ENCODE data around the gene HOXA3. TPM values are rescaled to one million over a fixed set of nuclear protein-coding genes. Genes with fewer than 3 reads are reported as not detected.

Gene HOXA3
- total and polyA plus RNA-seq, 7 donors: 3.9 to 20.8 (median 10.3) TPM

DNA sequence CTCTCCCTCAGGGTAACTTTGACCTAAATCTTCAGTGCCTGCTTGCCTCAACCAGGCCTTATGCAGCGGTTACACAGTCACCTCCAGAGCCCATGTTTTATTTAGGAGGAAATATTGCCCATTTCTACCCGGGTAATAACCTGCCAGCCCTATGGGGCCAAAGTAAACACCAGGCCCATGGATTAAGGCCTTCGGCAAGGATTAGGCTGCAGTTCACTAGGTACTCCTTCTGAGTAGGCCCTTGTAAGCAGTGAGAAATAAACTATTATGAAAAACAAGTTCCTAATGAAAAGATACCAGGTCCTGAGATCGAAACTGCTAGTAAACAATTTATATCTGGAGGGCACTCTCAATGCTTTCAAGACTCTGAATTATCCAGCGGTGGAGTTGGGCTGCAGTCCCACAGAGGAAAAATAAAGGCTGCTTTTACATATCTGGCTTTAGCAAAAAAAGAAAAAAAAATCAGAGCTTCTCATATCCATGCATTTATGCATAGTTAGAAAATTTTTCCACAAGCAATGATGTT lies 25.5 kb upstream of the HOXA3 start:
- no peaks in the 10 kb centered on the region for H3K36me3 ChIP-seq
- H3K27me3 ChIP-seq: peaks cover 0 to 3% (median 0%) of the 10 kb centered on the region in 3 donors
- no peak for DNase-seq
- intact Hi-C loops (cut with DNase I): no loop called here
- H3K4me1 ChIP-seq: peaks cover 0 to 61% (median 45%) of the 10 kb centered on the region in 4 donors
- H3K9me3 ChIP-seq: no peaks in the 10 kb centered on the region
- TF ChIP-seq EP300 (IDR thresholded peaks at IDR 0.05) (no peak), POLR2AphosphoS5 (IDR thresholded peaks at IDR 0.05) (no peak), POLR2A (IDR thresholded peaks at IDR 0.05) (no peak)
- TF ChIP-seq, protein P1, sequence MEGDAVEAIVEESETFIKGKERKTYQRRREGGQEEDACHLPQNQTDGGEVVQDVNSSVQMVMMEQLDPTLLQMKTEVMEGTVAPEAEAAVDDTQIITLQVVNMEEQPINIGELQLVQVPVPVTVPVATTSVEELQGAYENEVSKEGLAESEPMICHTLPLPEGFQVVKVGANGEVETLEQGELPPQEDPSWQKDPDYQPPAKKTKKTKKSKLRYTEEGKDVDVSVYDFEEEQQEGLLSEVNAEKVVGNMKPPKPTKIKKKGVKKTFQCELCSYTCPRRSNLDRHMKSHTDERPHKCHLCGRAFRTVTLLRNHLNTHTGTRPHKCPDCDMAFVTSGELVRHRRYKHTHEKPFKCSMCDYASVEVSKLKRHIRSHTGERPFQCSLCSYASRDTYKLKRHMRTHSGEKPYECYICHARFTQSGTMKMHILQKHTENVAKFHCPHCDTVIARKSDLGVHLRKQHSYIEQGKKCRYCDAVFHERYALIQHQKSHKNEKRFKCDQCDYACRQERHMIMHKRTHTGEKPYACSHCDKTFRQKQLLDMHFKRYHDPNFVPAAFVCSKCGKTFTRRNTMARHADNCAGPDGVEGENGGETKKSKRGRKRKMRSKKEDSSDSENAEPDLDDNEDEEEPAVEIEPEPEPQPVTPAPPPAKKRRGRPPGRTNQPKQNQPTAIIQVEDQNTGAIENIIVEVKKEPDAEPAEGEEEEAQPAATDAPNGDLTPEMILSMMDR (IDR thresholded peaks at IDR 0.05): no peak
- peak overlapping the region; percentile 48 to 85 (median 82) for H3K4me3 ChIP-seq
- H3K27ac ChIP-seq: peak overlapping the region in 3 of 4 donors; percentile 97 to 98 (median 98)
- 9 to 50% methylated on average over 5 of the region's 5 CpGs for WGBS, 2 donors

DNA sequence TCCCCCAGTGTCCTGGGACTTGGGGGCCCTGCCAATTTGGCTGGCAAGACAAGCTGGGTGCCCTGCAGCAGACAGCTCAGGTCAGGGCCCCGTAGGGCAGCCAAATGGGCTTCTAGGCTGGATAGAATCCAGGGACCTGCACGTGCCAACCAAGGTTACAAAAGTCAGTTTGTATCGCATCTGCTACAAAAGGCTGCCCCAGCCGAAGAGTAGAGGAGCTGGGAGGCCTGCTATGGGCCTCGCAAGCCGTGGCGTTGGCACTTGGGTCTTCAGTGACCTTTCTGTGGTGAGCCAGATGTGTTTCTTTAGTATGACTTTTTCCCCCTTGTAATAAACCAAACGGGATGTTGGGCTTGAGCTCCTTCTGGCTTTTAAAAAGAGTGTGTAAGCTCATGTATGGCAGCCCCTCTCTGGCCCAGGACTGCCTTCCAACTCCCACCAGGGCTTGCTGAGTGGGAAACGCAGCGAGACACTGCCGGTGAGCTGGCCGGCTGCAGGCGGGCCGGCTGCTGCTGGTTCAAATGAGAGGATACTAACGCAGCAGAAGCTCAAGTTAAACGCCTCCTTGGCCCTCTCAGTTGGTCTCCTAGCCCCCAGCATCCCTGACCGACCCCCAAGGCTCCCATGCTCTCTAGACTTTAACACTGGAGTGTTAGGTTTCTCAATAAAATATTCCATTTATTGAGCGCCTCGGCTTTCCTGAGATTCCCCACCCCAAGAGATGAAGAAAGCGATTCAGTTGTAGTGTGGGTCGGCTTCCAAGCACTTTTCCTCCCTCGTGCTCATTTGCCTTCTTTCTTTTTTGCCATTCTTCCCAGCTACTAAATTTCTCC lies 24.8 kb upstream of the HOXA3 start:
- Histone ChIP-seq H3K36me3 (no peaks in the 10 kb centered on the region), H3K27me3 (no peaks in the 10 kb centered on the region), H3K4me3 (peak overlapping the region; percentile 48 to 85 (median 82)), H3K9me3 (no peaks in the 10 kb centered on the region), H3K4me1 (peaks cover 0 to 54% (median 38%) of the 10 kb centered on the region in 4 donors), H3K27ac (peak overlapping the region in 3 of 4 donors; percentile 97 to 98 (median 98))
- TF ChIP-seq POLR2AphosphoS5 (IDR thresholded peaks at IDR 0.05) (peak in 2 of 4 donors; percentile 10 to 15), EP300 (IDR thresholded peaks at IDR 0.05) (no peak), POLR2A (IDR thresholded peaks at IDR 0.05) (peak in 1 of 2 donors; percentile 7)
- TF ChIP-seq, protein P1 (IDR thresholded peaks at IDR 0.05): no peak
- peak; percentile 70 for DNase-seq
- intact Hi-C loops (cut with DNase I): no loop called here
- WGBS, 2 donors: 10 to 55% methylated on average over 22 of the region's 22 CpGs

DNA sequence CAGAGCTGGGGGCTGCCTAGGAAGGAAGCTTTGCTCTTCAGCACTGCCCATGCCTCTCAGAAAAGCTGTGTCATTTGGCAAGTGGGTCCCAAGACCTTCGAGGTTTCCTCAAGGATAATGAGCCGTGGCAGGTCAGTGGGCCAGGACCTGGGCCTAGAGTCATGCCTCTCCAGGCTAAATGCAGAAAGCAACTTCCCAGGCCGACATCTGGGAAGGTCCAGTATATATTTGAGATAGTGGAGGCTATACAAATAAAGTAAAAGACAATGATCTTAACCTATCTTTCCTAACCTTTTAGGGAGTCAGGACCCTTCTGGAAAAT lies 24.1 kb upstream of the HOXA3 start:
- intact Hi-C loops (cut with DNase I): no loop called here
- Histone ChIP-seq H3K4me1 (peaks cover 0 to 47% (median 31%) of the 10 kb centered on the region in 4 donors), H3K4me3 (peak overlapping the region; percentile 48 to 85 (median 82)), H3K36me3 (no peaks in the 10 kb centered on the region), H3K27ac (peak overlapping the region in 3 of 4 donors; percentile 97 to 98 (median 98)), H3K27me3 (no peaks in the 10 kb centered on the region), H3K9me3 (no peaks in the 10 kb centered on the region)
- WGBS, 2 donors: 8 to 47% methylated on average over 3 of the region's 3 CpGs
- no peak for DNase-seq
- no peak for TF ChIP-seq POLR2A (IDR thresholded peaks at IDR 0.05)
- TF ChIP-seq, protein P1 (IDR thresholded peaks at IDR 0.05): no peak
- TF ChIP-seq POLR2AphosphoS5 (IDR thresholded peaks at IDR 0.05): no peak
- TF ChIP-seq EP300 (IDR thresholded peaks at IDR 0.05): no peak

DNA sequence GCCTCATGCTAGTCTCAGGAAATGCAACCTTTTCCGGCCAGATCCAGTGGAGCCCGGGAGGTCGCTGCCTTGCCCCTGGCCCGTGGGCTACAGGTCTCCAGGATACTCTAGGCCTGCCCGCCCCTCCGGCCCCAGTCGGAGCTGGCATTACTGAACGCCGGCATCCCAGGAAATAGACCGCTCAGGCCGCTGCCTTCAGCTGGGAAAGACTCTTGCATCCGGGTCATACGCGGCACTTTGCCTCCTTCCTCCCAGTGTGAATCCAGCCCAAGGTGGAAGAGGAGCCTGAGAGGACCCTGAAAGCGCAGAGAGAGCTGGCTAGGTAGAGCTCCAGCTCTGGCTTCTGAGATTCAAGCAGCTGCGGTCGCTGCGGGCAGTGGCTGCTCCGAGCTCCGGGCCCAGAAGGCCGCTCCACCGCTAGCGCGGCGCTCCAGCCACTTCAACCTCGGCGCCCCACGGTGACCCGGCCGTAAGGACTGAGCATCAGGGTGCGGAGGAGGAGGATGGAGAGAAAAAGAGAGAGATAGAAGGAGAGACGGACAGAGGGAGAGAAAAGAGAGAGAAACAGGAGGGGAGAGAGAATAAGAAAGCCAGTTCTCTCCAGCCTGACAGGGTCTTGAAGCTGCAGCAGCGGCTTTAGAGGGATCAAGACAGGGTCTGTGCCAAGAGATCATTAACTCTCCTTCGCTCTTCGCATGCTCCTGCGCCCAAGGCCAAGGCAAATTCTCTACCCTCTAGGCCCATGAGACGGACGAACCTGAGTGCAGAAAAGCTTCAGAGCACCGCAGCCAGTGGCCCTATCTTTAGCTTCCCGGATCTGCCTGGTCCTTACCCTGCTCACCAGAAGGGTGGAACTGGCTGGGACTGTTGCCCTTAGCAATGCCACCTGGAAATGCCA lies 23.5 kb upstream of the HOXA3 start:
- no peaks in the 10 kb centered on the region for H3K27me3 ChIP-seq
- peak; percentile 78 for DNase-seq

More for the DNA sequence above, 23.5 kb upstream of the HOXA3 start:
- H3K36me3 ChIP-seq: no peaks in the 10 kb centered on the region
- WGBS, 2 donors: 11 to 53% methylated on average over 40 of the region's 40 CpGs
- peaks cover 0 to 41% (median 26%) of the 10 kb centered on the region in 4 donors for H3K4me1 ChIP-seq
- H3K27ac ChIP-seq: peak overlapping the region in 3 of 4 donors; percentile 97 to 98 (median 98)
- no peaks in the 10 kb centered on the region for H3K9me3 ChIP-seq
- TF ChIP-seq POLR2AphosphoS5 (IDR thresholded peaks at IDR 0.05): no peak
- TF ChIP-seq, protein P1 (IDR thresholded peaks at IDR 0.05): no peak
- H3K4me3 ChIP-seq: peak overlapping the region; percentile 48 to 85 (median 82)
- intact Hi-C loops (cut with DNase I): no loop called here
